Stimulated activated CD4-positive, alpha-beta T cell treated with anti-CD3 and anti-CD28 coated beads, Interleukin-12 subunit alpha, Interleukin-12 subunit beta, amount 100 ng/mL, for 24 hours (primary cell): ENCODE results near the gene TLK2.
"Not testable (repeated sequence)": the region's sequence is repeated elsewhere in the genome, so short reads cannot be mapped to it uniquely, and the experiment has no call there.

Experiments
- DNase-seq, 2 experiments: peaks; one replicate each; pipeline ENCODE4 v3.0.0-alpha.2; 2020; ENCODE audit warnings: low read depth in 2 of 2

Gene TLK2

DNA sequence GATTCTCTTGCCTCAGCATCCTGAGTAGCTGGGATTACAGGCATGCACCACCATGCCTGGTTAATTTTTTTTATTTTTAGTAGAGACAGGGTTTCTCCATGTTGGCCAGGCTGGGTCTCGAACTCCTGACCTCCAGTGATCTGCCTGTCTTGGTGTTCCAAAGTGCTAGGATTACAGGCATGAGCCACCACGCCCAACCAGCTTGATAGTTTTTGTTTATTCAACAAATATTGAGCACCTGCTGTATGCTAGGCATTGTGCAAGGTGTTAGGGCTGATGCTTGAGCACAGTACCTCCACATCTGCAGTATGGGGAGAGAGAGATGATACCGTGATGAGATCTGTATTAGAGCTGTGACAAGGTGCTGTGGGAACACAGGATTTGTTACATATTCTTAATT lies 3.9 kb downstream of the TLK2 start:
- not testable (repeated sequence) for DNase-seq

DNA sequence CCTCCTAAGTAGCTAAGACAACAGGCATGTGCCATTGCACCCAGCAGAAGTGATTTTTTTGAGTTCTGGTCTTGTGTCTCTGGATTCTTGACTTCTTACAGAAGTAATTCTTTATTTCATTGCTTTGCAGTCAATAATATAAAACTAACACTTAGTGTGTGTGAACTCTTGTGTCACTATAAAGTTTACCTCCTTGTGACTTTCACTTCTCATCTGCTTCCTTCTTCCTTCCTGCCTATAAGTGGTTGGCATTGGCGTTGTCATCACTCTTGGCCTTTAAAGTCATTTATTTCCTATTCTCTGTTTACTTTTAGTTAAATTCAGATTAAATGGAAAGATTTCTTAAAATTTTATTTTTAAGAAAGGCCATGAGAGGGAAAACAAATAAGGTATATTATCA lies 12.4 kb downstream of the TLK2 start:
- not testable (repeated sequence) for DNase-seq

DNA sequence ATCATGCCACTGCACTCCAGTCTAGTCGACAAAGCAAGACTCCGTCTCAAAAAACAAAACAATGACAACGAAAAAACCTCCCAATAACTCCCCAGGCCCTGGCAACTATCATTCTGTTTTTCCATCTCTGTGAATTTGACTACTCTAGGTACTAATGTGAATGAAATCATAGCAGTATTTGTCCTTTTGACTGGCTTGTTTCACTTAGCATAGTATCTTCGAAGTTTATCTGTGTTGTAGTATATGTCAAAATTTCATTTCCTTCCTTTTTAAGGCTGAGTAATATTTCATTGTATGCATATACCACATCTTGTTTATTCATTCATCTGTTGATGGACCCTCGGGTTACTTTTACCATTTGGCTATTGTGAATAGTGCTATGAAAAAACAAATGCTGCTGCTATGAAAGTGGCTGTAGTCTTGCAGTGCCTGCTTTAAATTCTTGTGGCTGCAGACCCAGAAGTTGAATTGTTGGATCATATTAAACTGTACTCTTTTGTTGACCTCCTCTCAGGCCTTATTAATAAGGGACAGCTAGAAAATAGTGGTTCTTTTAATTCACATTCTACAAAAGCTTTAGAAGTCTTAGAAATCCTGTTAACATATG lies 14.5 kb downstream of the TLK2 start:
- not testable (repeated sequence) for DNase-seq

DNA sequence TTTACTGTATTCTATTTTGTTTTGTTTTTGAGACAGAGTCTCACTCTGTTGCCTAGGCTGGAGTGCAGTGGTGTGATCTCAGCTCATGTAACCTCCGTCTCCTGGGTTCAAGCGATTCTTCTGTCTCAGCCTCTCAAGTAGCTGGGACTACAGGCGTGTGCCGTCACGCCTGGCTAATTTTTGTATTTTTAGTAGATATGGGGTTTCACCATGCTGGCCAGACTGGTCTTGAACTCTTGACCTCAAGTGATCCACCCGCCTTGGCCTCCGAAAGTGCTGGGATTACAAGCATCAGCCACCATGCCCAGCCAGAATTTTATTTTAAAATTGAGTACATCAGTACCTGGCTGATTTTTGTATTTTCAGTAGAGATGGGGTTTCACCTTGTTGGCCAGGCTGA lies 15.4 kb downstream of the TLK2 start:
- not testable (repeated sequence) for DNase-seq

DNA sequence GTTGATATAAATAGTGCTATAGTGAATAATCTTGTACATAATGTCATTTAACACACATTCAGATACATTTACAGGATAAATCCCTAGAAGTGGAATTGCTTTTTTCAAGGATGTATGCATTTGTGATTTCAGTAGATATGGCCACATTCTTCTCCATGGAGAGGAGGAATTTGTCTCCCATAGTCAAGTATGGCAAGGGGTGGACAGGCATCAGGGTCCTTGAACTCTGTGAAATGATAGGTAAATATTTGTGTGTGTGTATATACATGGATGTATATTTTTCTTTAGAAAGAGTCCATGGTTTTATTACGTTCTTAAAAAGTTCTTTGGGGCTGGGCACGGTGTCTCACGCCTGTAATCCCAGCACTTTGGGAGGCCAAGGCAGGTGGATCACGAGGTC lies 17.7 kb downstream of the TLK2 start:
- not testable (repeated sequence) for DNase-seq

DNA sequence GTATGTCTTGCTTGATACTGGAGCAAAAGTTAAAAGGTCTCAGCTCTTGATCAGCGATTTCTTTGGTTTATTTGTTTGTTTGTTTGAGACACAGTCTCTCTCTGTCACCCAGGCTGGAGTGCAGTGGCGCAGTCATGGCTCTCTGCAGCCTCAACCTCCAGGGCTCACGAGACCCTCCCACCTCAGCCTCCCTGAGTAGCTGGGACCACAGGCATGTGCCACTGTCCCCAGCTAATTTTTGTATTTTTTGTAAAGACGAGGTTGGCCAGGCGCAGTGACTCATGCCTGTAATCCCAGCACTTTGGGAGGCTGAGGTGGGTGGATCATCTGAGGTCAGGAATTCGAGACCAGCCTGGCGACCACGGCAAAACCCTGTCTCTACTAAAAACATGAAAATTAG lies 20.2 kb downstream of the TLK2 start:
- not testable (repeated sequence) for DNase-seq

DNA sequence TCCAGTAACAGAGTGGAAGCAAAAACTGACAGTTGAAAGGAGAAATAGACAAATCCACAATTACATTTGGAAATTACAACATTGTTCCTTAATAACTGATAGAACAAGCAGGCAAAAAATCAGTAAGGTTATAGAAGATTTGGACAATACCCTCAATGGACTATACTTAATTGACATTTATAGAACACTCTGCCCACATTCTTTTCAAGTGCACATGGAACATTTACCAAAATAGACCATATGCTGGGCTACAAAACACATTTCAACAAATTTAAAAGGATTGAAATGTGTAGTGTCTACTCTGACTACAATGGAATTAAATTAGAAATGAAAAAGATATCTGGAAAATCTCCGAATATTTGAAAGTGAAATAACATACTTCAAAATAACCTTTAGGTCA lies 21.8 kb downstream of the TLK2 start:
- DNase-seq = not testable (repeated sequence)

DNA sequence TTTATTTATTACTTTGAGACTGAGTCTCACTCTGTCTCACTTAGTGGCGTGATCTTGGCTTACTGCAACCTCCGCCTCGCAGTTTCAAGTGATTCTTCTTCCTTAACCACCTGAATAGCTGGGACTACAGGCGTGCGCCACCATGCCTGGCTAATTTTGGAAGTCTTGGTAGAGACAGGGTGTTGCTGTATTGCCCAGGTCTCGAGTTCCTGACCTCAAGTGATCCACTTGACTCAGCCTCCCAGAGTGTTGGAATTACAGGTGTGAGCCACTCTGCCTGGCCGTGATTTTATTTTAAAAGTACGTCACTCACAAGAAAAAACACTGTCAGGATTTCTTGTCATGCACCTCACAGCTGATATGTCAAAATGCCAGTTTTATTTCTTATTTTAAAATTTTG lies 26.2 kb downstream of the TLK2 start:
- DNase-seq = not testable (repeated sequence)

DNA sequence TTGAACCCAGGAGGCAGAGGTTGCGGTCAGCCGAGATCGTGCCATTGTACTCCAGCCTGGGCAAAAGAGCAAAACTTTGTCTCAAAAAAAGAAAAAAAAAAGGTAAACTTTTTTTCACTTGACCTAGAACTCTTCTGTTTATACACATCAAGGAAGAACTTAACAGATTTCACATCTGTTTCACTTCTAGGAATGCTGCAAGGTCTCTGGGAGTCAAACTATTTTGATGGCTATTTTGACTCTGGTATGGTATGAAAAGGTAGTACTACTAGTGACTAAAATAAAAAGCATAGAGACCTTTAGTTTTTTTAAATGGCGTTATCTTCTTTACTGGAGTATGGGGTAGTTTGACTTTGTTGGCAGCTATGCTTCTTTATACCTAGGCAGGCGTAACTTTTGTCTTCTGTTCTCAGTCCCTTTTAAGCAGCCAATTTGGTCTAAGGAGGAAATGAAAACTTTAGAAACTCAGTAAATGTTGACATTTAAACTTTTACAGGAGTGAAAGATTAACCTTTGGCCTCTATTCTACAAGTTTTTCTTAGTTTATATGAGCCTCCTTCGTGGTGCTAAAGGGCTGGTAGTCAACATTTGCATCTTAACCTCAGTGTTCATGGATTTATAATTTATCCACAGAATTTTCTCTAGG lies 28.7 kb downstream of the TLK2 start:
- DNase-seq = not testable (repeated sequence)

DNA sequence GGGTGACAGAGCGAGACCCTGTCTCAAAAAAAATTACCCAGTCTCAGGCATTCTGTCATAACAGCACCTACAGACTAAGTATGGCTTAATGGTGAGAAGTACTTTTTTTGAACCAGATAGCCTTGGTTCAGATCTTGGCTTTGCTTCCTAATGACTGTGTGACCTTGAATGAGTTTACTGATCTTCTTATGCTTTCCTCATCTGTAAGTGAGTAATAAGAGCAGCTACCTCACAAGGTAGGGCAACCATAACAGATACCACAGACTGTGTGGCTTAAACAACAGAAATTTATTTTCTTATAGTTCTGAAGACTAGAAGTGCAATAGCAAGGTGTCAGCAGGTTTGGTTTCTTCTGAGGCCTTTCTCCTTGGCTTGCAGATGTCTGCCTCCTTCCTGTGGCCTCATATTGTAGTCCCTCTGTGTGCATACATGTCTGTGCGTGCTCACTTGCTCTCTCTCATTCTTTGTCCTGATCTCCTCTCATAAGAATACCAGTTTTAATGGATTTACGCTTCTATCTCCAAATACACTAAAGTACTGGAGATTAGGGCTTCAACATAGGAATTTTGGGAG lies 31.7 kb downstream of the TLK2 start:
- DNase-seq = not testable (repeated sequence)

DNA sequence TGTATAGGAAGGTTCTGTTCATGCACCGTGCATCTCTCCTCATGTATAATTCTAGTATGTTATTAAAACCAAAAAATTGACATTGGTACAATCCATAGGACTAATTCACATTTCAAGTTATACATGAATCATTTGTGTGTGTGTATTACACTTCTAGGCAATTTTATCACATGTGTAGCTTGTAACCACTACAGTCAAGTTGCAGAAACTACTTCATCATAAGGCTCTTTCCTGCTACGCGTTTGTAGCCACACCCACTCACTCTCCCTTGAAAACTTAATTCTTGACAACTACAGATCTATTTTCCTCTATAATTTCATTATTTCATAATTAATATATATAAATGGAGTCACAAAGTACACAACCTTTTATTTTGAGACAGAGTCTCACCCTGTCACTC lies 32.4 kb downstream of the TLK2 start:
- DNase-seq = not testable (repeated sequence)

DNA sequence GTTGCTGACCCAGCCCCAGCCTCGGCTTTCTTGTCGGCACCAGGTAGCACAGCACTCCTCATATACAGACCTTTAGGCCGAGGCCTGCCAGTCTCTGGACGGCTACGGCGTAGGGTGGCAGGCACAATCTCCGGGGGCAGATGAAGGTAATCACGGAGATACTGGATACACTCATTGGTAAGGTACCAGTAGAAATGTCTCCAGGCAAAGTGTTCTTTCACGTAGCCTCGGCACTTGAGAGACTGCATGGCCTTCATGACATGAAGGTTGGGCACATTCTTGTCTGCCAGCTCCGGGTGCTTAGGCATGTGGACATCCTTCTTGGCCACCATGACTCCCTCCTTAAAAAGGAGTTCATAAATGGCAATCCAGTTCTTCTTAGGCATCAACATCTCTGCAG lies 37.8 kb downstream of the TLK2 start:
- not testable (repeated sequence) for DNase-seq

DNA sequence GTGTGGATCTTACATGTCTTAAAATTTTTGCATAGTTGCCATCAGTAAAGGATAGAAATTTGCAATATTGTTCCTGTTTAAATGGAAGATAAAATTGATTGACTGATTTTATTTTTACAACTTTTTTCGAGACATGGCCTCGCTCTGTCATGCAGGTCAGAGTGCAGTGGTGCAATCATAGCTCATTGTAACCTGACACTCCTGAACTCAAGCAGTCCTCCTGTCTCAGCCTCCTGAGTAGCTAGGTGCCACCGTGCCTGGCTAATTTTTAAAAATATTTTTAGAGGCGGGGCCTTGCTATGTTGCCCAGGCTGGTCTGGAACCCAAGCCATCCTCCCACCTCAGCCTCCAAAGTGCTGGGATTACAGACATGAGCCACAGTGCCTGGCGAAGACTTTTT lies 42.7 kb downstream of the TLK2 start:
- DNase-seq = not testable (repeated sequence)

DNA sequence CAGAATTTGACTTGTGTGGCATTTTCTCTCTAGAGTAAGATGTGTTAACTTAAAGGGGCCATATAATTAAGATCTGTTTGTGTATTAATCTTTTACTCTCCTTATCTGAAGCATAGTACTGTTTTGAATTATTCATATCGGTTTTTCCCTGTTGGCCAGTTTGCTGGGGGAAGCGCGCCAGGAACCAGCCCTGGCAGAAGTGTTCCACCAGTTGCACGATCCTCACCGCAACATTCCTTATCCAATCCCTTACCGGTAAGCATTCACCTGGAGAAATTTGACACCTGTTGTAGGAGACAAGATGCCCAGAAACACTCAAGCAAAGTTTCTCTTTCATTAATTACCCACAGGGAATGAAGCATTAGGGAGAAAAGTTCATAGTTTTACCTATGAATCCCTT lies 45.5 kb downstream of the TLK2 start:
- DNase-seq = not testable (repeated sequence)

DNA sequence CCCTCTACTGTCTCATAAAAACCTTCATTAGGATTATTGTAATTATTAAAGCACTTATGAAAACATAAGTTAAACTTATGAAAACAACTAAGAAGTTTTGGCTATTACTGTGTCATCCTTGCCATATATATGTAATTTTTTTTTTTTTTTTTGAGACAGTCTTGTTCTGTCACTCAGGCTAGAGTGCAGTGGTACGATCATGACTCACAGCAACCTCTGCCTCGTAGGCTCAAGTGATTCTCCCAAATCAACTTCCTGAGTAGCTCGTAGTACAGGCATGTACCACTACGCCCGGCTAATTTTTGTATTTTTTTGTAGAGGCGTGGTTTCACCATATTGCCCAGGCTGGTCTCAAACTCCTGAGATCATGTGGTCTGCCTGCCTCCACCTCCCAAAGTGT lies 46.7 kb downstream of the TLK2 start:
- DNase-seq = not testable (repeated sequence)

DNA sequence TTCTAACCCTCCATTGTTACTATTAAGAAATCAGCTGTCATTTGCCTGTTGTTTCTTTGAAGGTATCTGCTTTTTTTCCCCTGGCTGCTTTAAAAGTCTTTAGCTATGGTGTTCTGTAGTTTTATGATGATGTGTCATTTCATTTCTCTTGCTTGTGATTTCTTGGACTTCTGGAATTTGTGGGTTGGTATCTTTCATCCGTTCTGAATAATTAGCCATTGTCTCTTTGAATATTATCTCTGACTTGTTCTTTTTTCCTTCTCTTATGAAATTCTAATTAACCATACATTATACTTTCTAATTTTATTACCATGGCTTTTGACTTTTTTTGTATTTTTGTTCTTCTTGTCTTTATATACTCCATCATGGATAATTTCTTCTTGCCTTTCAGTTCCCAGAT lies 52.3 kb downstream of the TLK2 start:
- DNase-seq = not testable (repeated sequence)

DNA sequence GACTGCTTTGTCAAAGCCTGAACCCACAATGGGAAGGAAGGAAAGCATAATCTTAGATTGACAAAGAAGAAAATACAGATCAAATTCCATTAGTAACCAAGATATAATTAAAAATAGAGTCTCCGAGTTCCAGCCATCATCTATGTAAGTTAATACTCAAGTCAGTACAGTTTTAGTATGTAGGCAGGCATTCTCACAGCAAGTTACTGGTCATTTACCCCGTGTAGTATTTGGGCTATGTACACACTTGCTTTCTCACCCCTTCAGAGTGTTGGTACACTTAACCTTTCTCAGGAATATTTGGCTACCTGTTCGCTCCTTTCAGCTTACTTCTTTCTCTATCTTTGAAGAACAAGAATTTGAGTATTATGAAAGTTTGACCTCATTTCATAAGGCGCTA lies 57.9 kb downstream of the TLK2 start:
- DNase-seq = not testable (repeated sequence)

DNA sequence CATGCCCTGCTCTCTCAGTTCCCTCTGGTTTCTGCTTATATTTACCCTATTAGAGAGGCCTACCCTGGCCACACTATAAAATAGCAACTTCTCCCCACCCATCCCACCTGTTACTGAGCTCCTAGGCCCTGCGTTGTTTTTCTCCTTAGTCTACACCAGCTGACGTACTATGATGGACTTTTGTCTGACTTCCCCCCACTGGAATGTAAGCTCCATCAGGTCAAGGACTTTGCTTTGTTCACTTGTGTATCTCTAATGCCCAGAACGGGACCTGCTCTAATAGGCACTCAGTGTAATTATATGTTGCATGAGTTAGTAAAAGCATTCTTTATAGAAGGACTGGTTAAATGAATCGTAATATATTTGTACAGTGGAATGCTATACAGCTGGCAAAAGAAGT lies 62.4 kb downstream of the TLK2 start:
- DNase-seq = not testable (repeated sequence)

DNA sequence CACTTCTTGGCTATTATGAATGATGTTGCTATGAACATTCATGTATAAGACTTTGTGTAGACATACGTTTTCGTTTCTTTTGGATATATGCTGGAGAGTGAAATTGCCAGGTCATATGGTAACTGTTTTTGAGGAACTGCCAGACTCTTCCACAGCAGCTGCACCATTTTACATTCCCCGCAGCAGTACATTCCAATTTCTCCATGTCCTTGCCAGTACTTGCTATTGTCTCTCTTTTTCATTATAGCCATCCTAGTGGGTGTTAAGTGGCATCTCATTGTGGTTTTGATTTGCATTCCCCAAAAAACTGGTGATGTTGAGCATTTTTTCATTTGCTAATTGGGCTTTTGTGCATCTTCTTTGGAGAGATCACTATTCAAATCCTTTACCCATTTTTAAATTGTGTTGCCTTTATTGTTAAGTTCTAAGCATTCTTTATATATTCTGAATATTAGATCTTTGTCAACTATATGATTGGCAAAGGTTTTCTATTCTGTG lies 64.7 kb downstream of the TLK2 start:
- not testable (repeated sequence) for DNase-seq

DNA sequence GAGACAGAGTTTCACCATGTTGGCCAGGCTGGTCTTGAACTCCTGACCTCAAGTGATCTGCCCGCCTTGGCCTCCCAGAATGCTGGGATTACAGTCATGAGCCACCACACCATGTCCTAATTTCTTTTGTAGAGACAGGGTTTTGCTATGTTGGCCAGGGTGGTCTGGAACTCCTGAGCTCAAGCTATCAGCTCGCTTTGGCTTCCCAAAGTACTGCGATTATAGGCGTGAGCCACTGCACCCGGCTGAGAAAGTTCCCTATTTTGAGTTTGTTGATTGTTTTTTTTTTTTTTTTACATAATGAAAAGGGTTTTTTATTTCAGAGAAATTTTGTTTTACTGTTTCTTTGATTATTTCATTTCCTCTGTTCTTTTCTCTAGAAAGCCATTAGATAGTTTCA lies 67.4 kb downstream of the TLK2 start:
- not testable (repeated sequence) for DNase-seq

DNA sequence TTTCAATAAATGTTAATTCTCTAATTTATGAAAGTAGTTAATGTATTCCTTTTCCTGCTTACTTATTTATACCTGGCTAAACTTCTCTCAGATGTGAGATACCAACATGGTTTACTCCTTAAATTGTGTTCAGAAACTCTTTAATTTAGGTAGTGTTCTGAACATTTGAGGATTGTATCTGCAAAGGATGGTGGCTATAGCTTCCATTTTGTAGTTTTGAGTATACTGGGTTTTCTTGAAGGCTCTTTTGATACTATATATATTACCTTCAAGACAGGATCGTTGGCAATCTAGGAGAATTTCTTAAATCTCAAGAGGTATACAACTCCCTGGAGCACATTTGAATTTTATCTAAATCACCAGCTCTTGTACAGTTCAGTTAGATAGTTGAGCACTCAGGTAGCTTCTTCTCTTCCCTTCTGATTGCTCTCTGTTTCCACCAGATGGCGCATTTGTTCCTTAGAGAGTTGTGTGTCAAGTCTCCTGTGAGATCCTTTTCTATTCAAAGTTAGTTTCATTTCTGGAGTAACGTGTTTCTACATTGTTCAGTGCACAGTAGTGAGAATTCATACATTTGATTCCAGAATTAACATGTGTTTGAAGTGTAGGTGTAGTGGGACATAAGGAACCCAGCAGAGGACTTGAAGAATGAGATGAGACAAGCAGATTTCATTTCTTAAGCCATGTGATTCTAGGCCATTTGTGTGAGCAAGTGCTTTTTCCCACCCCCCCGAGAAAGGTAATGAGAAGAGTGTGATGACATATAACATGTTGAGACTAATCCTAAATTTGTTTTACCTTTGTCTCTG lies 74.4 kb downstream of the TLK2 start:
- DNase-seq = not testable (repeated sequence)

DNA sequence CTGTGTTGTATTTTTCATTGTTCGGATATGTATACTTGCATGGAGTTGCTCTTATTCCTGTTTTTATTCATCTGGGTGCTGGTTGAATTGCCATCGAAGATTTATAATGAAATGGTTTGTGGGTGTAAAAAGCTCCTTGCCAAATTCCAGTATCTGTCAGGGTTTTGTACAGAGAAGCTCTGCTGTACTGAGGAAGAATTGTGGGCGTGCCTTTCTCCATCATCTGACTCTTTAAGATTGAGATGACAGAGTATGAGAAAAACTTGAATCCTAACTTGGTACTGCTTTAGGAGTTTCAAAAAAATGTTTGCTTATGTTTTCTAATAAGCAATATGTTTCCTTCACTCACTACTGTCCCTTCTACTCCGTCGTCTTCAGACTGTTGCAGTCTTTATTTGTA lies 78.9 kb downstream of the TLK2 start:
- DNase-seq = not testable (repeated sequence)
